ENCODE results near the gene HMGA1. TPM values are rescaled to one million over a fixed set of nuclear protein-coding genes. Genes with fewer than 3 reads are reported as not detected.

The HMGA1 gene
- total RNA-seq, 2 experiments from 2014 or later = 803 to 814 TPM

DNA sequence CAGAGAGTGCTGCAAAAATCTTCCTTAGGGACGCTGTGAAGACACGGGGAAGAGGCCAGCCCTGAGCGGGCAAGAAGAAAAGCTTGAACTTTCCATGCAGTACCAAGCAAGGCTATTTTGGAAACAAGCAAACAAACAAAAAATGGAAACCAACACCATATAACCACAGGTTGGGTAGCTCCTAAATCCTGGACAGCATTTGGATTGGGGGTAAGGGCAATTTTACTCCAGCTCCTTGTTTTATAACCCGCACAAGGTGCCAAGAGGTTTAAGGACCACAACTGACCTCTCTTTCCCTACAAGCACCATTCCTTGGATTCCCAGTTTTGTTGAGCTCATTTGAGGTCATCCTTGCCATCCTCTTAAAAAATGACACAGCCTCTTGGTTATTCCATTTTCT lies 43.5 kb downstream of the HMGA1 start:
- Mint-ChIP-seq H3K9me3 (no peaks in the 10 kb centered on the region), H3K4me1 (peaks cover 5% of the 10 kb centered on the region), H3K27ac (no peak overlapping the region), H3K36me3 (peaks cover 11% of the 10 kb centered on the region), H3K27me3 (no peaks in the 10 kb centered on the region), H3K4me3 (no peak overlapping the region)
- DNase-seq = no peak

DNA sequence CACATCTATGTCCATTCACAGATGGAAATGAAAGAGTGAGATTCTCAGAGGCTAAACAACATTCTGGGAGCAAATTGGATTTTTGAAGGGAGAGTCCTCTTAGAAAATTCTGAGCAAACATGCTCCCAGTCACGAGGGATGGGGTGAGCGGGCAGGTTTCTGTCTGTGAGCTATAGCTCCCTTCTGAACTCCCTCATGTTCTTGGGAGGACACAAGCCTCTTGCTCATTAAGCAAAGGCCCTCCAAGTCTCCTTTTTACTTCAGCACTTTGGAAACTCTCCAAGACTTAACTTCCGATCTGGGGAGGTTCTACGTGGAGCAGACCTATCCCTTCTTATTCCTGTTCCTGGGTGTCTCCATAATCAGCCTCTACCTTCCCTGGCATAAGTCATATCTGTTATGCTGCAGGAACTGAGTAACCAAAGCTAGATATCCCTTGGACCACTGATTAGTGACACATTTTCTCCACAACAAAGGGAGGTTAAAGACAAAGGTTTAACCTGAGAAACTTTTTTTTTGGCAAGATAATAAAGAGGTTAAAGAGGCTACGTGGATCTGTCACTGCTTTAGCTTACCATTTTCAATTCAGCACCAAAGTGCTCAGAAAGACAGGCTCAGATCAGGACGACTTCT lies 45.1 kb downstream of the HMGA1 start:
- Mint-ChIP-seq H3K36me3 (peaks cover 14% of the 10 kb centered on the region), H3K27me3 (no peaks in the 10 kb centered on the region), H3K4me1 (peaks cover 1% of the 10 kb centered on the region), H3K4me3 (no peak overlapping the region), H3K9me3 (no peaks in the 10 kb centered on the region), H3K27ac (no peak overlapping the region)
- DNase-seq = no peak

DNA sequence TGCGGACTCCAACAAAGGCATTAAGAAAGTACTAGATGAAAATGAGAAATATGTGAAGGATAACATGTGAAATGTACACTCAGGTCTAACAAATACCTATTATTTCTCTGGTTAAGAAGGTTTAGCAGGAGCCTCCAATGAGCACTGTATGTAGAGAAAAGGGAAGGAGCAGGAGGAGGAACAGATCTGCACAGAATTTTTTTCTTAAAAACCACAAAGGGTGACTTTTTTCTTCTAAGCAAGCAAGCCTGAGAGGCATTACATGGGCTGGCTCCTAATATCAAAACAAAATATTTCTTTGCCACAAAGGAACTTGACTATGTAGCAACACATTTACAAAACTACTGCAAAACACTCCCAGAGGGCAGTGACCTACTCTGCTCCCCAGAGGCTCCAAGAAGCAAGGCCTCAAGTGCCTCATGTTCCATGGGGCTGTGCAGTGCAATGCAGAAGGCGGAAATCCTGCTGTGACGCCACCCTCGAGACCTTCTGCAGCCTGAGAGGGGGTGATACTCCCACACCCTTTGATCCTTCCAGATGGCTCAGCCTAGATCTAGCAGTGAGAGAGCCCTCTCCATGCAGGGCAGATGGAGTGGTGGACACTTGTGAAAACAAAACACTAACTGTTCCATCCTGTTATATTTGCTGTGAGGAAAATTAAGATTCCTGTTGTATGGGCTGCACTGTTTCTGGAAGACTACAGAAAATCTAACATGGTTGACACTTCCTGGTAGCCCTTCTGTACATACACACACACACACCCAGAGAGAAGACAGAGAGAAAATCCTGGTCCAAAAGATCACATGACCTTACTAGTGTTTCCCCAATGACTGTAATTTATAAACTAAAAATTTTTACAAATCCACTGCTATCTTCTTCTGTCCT lies 48.1 kb downstream of the HMGA1 start:
- peaks cover 13% of the 10 kb centered on the region for H3K4me1 Mint-ChIP-seq
- no peak overlapping the region for H3K27ac Mint-ChIP-seq
- H3K36me3 Mint-ChIP-seq = peaks cover 16% of the 10 kb centered on the region
- no peak overlapping the region for H3K4me3 Mint-ChIP-seq
- no peaks in the 10 kb centered on the region for H3K9me3 Mint-ChIP-seq
- no peaks in the 10 kb centered on the region for H3K27me3 Mint-ChIP-seq
- DNase-seq = no peak

DNA sequence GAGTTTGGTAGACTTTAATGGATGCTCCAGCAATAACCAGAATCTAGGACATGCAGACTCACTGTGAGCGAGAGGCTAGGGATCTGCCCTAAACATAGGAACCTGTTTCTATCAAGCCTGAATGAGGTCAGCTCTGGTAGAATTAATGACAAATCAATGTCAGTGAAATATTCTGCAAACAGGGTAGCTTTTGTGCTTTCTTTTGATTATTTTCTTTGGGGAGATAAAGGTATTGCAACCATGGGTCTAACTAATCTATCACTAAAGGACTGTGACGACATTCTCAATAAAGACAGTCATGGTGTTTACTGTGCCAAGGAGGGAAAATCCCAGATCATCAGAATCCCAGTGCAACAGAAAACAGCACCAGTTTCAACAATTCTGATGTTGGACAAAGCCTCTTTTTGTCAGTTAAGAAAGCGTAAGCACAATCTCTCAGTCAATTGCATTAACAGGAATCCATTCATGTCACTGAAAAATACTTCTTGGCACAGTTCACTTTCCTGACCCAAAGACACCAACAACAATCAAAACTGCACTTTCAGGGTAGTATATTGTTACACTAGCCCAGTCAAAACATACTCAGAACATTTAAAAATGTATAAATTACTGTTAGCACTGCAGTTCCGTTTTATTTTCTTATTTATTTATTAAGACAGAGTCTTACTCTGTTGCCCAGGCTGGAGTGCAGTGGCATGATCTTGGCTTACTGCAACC lies 48.9 kb downstream of the HMGA1 start:
- no peak overlapping the region for H3K27ac Mint-ChIP-seq
- H3K27me3 Mint-ChIP-seq = no peaks in the 10 kb centered on the region
- DNase-seq = no peak
- peaks cover 16% of the 10 kb centered on the region for H3K36me3 Mint-ChIP-seq
- no peaks in the 10 kb centered on the region for H3K9me3 Mint-ChIP-seq
- peaks cover 13% of the 10 kb centered on the region for H3K4me1 Mint-ChIP-seq
- H3K4me3 Mint-ChIP-seq = no peak overlapping the region

DNA sequence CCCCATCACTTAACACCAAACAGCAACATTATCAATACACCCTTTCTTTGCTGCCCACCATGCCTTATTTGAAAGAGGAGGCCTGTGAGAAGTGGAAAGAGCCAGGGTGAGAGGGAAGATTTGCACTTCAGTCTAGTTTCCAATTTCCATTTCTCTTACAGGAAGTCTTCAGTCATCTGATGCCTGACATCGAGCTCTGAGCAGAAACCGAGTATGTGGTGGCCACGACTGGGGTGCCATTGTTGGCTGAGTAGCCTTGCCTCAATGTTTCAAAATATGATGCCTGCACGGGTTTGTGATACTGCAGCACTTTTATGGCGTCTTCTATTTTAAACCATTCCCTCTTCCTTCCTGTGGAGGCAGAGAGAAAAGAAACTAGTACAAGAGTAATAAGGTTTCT lies 51.9 kb downstream of the HMGA1 start:
- Mint-ChIP-seq H3K27ac (peak overlapping the region; percentile 69), H3K27me3 (no peaks in the 10 kb centered on the region), H3K4me1 (peaks cover 13% of the 10 kb centered on the region), H3K36me3 (peaks cover 21% of the 10 kb centered on the region), H3K9me3 (no peaks in the 10 kb centered on the region), H3K4me3 (no peak overlapping the region)
- peak; percentile 18 for DNase-seq

DNA sequence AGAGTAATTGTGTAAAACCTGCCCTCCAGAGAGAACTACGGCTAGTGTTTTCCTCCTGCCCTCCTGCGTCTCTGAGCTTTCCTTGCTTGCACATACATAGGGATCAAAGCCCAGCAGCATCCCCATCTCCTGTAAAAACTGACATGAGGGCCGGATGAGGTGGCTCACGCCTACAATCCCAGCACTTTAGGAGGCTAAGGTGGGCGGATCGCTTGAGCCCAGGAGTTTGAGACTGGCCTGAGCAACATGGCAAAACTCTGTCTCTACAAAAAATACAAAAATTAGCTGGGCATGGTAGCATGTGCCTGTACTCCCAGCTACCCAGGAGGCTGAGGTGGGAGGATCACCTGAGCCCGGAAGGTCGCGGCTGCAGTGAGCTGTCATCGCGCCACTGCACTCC lies 52.5 kb downstream of the HMGA1 start:
- Mint-ChIP-seq H3K4me1 (peaks cover 13% of the 10 kb centered on the region), H3K36me3 (peaks cover 18% of the 10 kb centered on the region), H3K27me3 (no peaks in the 10 kb centered on the region), H3K27ac (peak overlapping the region; percentile 69), H3K4me3 (no peak overlapping the region), H3K9me3 (no peaks in the 10 kb centered on the region)
- no peak for DNase-seq

DNA sequence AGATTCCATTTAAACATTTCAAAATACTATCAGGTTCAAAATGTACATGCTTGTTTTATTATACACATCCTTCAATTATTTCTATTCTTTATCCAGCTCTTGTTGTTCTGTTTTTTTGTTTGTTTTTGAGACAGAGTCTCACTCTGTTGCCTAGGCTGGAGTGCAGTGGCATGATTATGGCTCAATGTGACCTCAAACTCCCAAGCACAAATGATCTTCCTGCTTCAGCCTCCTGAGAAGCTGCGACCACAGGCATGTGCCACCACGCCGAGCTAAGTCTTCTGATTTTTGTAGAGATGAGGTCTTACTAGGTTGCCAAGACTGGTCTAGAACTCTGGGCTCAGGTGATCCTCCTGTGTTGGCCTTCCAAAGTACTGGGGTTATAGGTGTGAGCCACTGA lies 56.3 kb downstream of the HMGA1 start:
- no peak for DNase-seq
- H3K27me3 Mint-ChIP-seq = no peaks in the 10 kb centered on the region
- H3K4me1 Mint-ChIP-seq = peaks cover 22% of the 10 kb centered on the region
- H3K9me3 Mint-ChIP-seq = no peaks in the 10 kb centered on the region
- no peak overlapping the region for H3K4me3 Mint-ChIP-seq
- peaks cover 14% of the 10 kb centered on the region for H3K36me3 Mint-ChIP-seq
- no peak overlapping the region for H3K27ac Mint-ChIP-seq

DNA sequence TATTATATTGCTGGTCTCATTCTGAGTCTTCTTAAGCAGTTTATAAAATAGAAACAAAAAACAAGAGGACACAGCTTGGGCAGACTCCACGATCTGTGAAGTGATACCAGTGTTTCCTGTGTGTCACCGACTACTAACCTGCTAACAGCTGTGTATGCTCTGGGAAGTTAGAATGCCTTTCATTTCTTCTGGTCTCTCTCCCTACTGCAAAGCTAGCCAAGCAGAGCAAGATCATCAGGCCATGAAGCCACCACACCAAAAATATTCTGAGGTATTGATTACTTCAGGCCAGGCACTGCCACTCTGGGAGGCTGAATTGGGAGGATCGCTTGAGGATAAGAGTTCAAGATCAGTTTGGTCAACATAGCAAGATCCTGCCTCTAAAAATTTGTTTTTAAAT lies 59.0 kb downstream of the HMGA1 start:
- Mint-ChIP-seq H3K4me3 (no peak overlapping the region), H3K36me3 (peaks cover 14% of the 10 kb centered on the region), H3K4me1 (peaks cover 16% of the 10 kb centered on the region), H3K27ac (peak overlapping the region; percentile 67), H3K9me3 (no peaks in the 10 kb centered on the region), H3K27me3 (no peaks in the 10 kb centered on the region)
- DNase-seq = no peak

Other genes starting within 250 kb of the HMGA1 start
- gene GRM4, start 90.8 kb upstream of the HMGA1 start, total RNA-seq = under 1 TPM; 0.12 to 0.18 TPM
- 10 to 100 TPM; 13.1 to 14.2 TPM for gene SMIM29, start 12.1 kb downstream of the HMGA1 start, total RNA-seq
- 10 to 100 TPM; 18.1 to 18.3 TPM for gene NUDT3, start 155.8 kb downstream of the HMGA1 start, total RNA-seq
- gene RPS10, start 189.2 kb downstream of the HMGA1 start, total RNA-seq = 1,000 to 10,000 TPM; 2,216 to 2,293 TPM
- gene PACSIN1, start 229.2 kb downstream of the HMGA1 start, total RNA-seq = under 1 TPM; 0.19 to 0.28 TPM